ENCODE results near the gene RXRA.

DNA sequence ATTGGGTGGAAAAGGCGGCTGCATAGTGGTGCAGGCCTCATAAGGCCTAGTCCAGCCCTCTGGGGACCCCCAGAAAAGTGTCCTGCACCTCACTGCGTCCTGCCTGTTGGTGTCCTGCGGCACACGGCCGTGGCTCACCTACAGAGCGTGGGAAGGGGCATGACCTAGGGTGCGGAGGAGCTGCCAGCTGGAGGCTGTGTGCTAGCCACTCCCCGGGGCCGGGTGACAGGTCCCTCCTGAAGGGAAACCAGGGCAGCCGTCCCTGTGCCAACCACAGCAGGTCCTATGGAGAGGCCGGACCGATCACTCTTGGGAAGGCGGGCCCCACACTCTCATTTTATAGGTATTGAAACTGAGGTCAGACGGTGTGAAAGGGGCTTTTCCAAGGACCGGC lies 150.7 kb downstream of the RXRA start:
- TF ChIP-seq NFRKB (IDR thresholded peaks at IDR 0.05) = no peak
- no peak for TF ChIP-seq SP1 (IDR thresholded peaks at IDR 0.05)
- TF ChIP-seq SUZ12 (IDR thresholded peaks at IDR 0.05) = no peak
- TF ChIP-seq TARDBP (IDR thresholded peaks at IDR 0.05) = no peak
- TF ChIP-seq FOXM1 (IDR thresholded peaks at IDR 0.05; ENCODE audit: borderline replicate concordance) = no peak
